Caco-2 (cell line): ENCODE measurements around the gene RAD51B. TPM values are rescaled to one million over a fixed set of nuclear protein-coding genes. Genes with fewer than 3 reads are reported as not detected.
A peak's percentile ranks its signal among the peaks of the same experiment; 100 is the strongest.

Source experiments
- BruUV-seq: library from RNA; stranded (reverse); fragments of 400-500 nt; replicated peaks from 2 replicates; lab custom pipeline; 2021; lab: Mats Ljungman, UMichigan
- CTCF ChIA-PET: fragments of 300-600 bp; sonication (Branson Sonifier 250); formaldehyde crosslinking; loops from one replicate; lab custom pipeline; 2022; ENCODE audit warnings: antibody characterized with exemption; lab: Charles Lee
- POLR2A ChIA-PET: fragments of 300-600 bp; sonication (Branson Sonifier 250); formaldehyde crosslinking; loops from one replicate; lab custom pipeline; 2022; ENCODE audit warnings: antibody characterized with exemption; lab: Charles Lee
- DNase-seq, 2 experiments: peaks; one replicate each; pipeline versions ENCODE4 v3.0.0 to v3.0.0-alpha.2; 2020 to 2022
- H3K27me3 ChIP-seq: replicated peaks from 2 replicates; pipeline ENCODE4 v1.6.0; 2011; ENCODE audit warnings: low read length; ENCODE audit not compliant: control insufficient read depth, insufficient read depth
- H3K36me3 ChIP-seq: 2 replicates; pipeline ENCODE4 v1.5.1; 2011; ENCODE audit warnings: low read length; ENCODE audit not compliant: control insufficient read depth, insufficient read depth
- H3K4me1 ChIP-seq: fragments of 250-450 bp; sonication (Bioruptor Pico); 2 replicates; pipeline ENCODE4 v1.5.1; 2020; ENCODE audit warnings: mild to moderate bottlenecking
- H3K4me3 ChIP-seq: 2 replicates; pipeline ENCODE4 v1.5.1; 2011; ENCODE audit warnings: low read depth, mild to moderate bottlenecking, control low read depth, low read length
- H3K9me3 ChIP-seq: fragments of 250-450 bp; sonication (Bioruptor Pico); 2 replicates; pipeline ENCODE4 v1.5.1; 2020; ENCODE audit warnings: mild to moderate bottlenecking, moderate library complexity
- H3K27ac Mint-ChIP-seq: one replicate; pipeline ENCODE4 v1.8.0; 2022; ENCODE audit warnings: mixed read lengths; ENCODE audit not compliant: unreplicated experiment
- H3K27me3 Mint-ChIP-seq: one replicate; pipeline ENCODE4 v1.8.0; 2022; ENCODE audit warnings: mixed read lengths; ENCODE audit not compliant: insufficient read depth, unreplicated experiment
- H3K36me3 Mint-ChIP-seq: one replicate; pipeline ENCODE4 v1.8.0; 2022; ENCODE audit warnings: mild to moderate bottlenecking, mixed read lengths; ENCODE audit not compliant: insufficient read depth, unreplicated experiment
- H3K4me1 Mint-ChIP-seq: one replicate; pipeline ENCODE4 v1.8.0; 2022; ENCODE audit warnings: low read depth, mixed read lengths; ENCODE audit not compliant: unreplicated experiment
- H3K4me3 Mint-ChIP-seq: one replicate; pipeline ENCODE4 v1.8.0; 2022; ENCODE audit warnings: mild to moderate bottlenecking, moderate library complexity, mixed read lengths; ENCODE audit not compliant: unreplicated experiment
- H3K9me3 Mint-ChIP-seq: one replicate; pipeline ENCODE4 v1.8.0; 2022; ENCODE audit warnings: mixed read lengths; ENCODE audit not compliant: unreplicated experiment
- intact Hi-C: fragments of 100-400 bp; cut with micrococcal nuclease; formaldehyde crosslinking; loops from one replicate; pipeline ENCODE4 v1.10.0; 2022; ENCODE audit not compliant: unreplicated experiment
- total RNA-seq: library from RNA; stranded (reverse); gene quantifications from 2 replicates; pipeline ENCODE4 v1.2.3, GENCODE V29; 2022
- TF ChIP-seq, protein P1 (sequence below), 2 experiments: fragments of 200-600 bp in 1 of 2; IDR thresholded peaks; 1 replicate in 1 of 2; 2 replicates in 1 of 2; pipeline versions ENCODE4 v1.5.1 to v1.8.0; 2011 to 2022; ENCODE audit warnings: antibody characterized with exemption in 1 of 2, control low read depth in 1 of 2, inconsistent platforms in 1 of 2, low read depth in 1 of 2, low read length in 1 of 2, mild to moderate bottlenecking in 1 of 2, moderate library complexity in 1 of 2; ENCODE audit not compliant: insufficient read depth in 1 of 2, severe bottlenecking in 1 of 2, unreplicated experiment in 1 of 2

The RAD51B gene
- total RNA-seq, 1 experiment from 2014 or later = 16.7 TPM

DNA sequence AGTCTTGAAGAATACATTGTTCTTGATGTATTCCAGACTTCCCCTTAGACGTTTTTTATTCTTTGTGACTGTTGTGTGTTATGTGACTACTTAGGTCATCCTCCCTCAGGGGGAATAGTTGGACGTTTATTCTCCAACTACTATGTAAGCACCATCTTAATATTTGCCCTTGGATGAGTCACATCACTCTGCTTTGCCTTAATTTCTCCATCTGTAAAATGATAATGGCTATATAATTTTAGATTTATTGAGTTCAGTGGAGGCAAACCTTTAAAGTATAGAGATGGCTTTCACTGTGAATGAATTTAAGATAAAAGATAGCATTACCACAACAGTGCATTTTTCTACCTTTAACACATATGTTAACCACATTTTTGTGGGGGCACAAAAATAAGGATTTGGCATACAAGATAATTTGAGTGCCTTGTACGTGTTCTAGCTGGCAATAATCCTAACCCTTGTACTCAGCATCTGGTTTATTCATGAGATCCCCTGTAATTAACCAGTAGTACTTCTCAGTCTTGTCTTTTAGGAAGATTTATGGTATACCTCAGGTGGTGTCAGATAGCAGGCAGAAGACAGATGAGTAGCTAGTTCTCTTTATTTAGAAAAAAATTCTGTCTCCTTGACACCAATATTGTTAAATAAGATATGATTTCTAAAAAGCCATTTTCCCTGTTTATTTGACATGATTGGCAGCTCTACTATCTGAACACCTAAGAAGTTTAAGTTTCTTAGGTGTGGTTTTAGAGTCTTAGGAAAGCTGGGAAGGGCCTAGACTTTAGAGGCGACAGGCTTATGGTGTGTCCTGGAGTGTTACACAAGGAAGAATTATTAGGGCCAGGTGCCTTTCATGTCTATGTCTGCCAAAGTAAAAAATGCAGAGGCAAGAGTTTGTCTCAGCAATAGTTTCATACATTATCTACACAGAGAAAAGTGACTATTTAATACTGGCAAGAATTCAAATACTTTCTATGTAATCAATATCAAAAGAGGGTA lies 152.3 kb downstream of the RAD51B start:
- peaks cover 20% of the 10 kb centered on the region for H3K9me3 Mint-ChIP-seq
- no peak for DNase-seq
- no peaks in the 10 kb centered on the region for H3K9me3 ChIP-seq
- no peak overlapping the region for H3K27ac Mint-ChIP-seq
- H3K36me3 Mint-ChIP-seq = peaks cover under 1% of the 10 kb centered on the region
- TF ChIP-seq, protein P1, sequence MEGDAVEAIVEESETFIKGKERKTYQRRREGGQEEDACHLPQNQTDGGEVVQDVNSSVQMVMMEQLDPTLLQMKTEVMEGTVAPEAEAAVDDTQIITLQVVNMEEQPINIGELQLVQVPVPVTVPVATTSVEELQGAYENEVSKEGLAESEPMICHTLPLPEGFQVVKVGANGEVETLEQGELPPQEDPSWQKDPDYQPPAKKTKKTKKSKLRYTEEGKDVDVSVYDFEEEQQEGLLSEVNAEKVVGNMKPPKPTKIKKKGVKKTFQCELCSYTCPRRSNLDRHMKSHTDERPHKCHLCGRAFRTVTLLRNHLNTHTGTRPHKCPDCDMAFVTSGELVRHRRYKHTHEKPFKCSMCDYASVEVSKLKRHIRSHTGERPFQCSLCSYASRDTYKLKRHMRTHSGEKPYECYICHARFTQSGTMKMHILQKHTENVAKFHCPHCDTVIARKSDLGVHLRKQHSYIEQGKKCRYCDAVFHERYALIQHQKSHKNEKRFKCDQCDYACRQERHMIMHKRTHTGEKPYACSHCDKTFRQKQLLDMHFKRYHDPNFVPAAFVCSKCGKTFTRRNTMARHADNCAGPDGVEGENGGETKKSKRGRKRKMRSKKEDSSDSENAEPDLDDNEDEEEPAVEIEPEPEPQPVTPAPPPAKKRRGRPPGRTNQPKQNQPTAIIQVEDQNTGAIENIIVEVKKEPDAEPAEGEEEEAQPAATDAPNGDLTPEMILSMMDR (IDR thresholded peaks at IDR 0.05; ENCODE audit: insufficient read depth in 1 of 2, low read depth in 1 of 2, low read length in 1 of 2, severe bottlenecking in 1 of 2, unreplicated experiment in 1 of 2) = no peak
- ChIA-PET POLR2A (no interaction called here), CTCF (no interaction called here)
- H3K27me3 ChIP-seq = no peaks in the 10 kb centered on the region
- H3K4me1 Mint-ChIP-seq = peaks cover 19% of the 10 kb centered on the region
- H3K4me3 Mint-ChIP-seq = no peak overlapping the region
- no peaks in the 10 kb centered on the region for H3K36me3 ChIP-seq
- peaks cover 34% of the 10 kb centered on the region for H3K4me1 ChIP-seq
- no TSS peak for BruUV-seq
- intact Hi-C loops = no loop called here
- H3K27me3 Mint-ChIP-seq = no peaks in the 10 kb centered on the region
- H3K4me3 ChIP-seq = no peak overlapping the region

DNA sequence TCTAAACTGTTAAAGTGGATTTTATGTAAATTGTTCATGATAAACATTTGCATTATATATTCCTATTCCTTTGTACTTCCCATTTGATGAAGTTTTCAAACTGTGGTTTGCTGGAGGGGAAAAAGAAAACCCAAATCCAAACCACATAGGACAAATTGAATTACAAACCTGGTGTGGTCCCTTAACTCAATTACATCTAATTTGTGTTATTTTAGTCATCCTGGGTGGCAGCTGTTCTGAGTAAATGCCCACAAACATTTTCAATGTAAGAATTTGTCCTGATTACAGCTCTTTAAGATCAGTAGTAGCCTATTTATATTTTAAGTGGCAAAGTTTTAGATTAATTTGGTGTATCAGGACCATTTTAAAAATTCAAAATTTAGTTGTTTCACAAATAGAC lies 153.9 kb downstream of the RAD51B start:
- H3K36me3 ChIP-seq = no peaks in the 10 kb centered on the region
- Mint-ChIP-seq H3K27ac (no peak overlapping the region), H3K4me1 (peaks cover 30% of the 10 kb centered on the region), H3K27me3 (no peaks in the 10 kb centered on the region), H3K36me3 (no peaks in the 10 kb centered on the region), H3K9me3 (peaks cover 8% of the 10 kb centered on the region), H3K4me3 (no peak overlapping the region)
- BruUV-seq = no TSS peak
- TF ChIP-seq, protein P1 (IDR thresholded peaks at IDR 0.05; ENCODE audit: insufficient read depth in 1 of 2, low read depth in 1 of 2, low read length in 1 of 2, severe bottlenecking in 1 of 2, unreplicated experiment in 1 of 2) = no peak
- POLR2A ChIA-PET = no interaction called here
- CTCF ChIA-PET = no interaction called here
- no peaks in the 10 kb centered on the region for H3K9me3 ChIP-seq
- no peaks in the 10 kb centered on the region for H3K27me3 ChIP-seq
- intact Hi-C loops = no loop called here
- H3K4me3 ChIP-seq = no peak overlapping the region
- DNase-seq = no peak
- H3K4me1 ChIP-seq = peaks cover 49% of the 10 kb centered on the region

DNA sequence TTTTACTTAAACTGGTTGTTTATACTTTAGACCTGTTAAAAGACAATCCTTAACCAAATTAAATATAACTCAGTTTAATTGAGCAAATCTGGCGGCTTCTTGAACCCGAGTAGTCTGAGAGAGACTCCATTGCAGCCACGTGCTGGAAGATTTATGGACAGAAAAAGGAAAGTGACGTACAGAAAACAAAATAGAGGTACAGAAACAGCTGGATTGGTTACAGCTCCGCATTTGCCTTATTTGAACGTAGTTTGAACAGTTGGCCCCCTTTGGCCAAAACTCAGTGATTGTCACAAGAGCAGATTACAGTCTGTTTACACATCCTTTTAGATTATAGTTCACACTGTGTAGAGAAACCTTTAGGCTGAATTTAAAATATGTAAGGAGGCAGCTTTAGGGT lies 155.9 kb downstream of the RAD51B start:
- intact Hi-C loops = no loop called here
- BruUV-seq = no TSS peak
- H3K4me3 Mint-ChIP-seq = no peak overlapping the region
- Histone ChIP-seq H3K27me3 (no peaks in the 10 kb centered on the region), H3K36me3 (no peaks in the 10 kb centered on the region), H3K4me3 (no peak overlapping the region), H3K9me3 (no peaks in the 10 kb centered on the region), H3K4me1 (peaks cover 55% of the 10 kb centered on the region)
- H3K9me3 Mint-ChIP-seq = no peaks in the 10 kb centered on the region
- ChIA-PET CTCF (no interaction called here), POLR2A (no interaction called here)
- peak overlapping the region; percentile 90 for H3K27ac Mint-ChIP-seq
- no peaks in the 10 kb centered on the region for H3K27me3 Mint-ChIP-seq
- DNase-seq = no peak
- H3K4me1 Mint-ChIP-seq = peaks cover 34% of the 10 kb centered on the region
- no peaks in the 10 kb centered on the region for H3K36me3 Mint-ChIP-seq
- TF ChIP-seq, protein P1 (IDR thresholded peaks at IDR 0.05; ENCODE audit: insufficient read depth in 1 of 2, low read depth in 1 of 2, low read length in 1 of 2, severe bottlenecking in 1 of 2, unreplicated experiment in 1 of 2) = no peak
